A673 (cell line): ENCODE measurements around the gene MICAL3. TPM values are rescaled to one million over a fixed set of nuclear protein-coding genes. Genes with fewer than 3 reads are reported as not detected.

Experiments
- BruUV-seq: library from RNA; stranded (reverse); fragments of 400-500 nt; replicated peaks from 2 replicates; lab custom pipeline; 2021; lab: Mats Ljungman, UMichigan
- CTCF ChIA-PET: fragments of 300-600 bp; sonication (Branson Sonifier 250); formaldehyde crosslinking; loops from one replicate; lab custom pipeline; 2022; ENCODE audit warnings: antibody characterized with exemption; lab: Charles Lee
- POLR2A ChIA-PET: fragments of 300-600 bp; sonication (Branson Sonifier 250); formaldehyde crosslinking; loops from one replicate; lab custom pipeline; 2022; ENCODE audit warnings: antibody characterized with exemption; ENCODE audit not compliant: low non-redundant PET; lab: Charles Lee
- DNase-seq: peaks from one replicate; pipeline ENCODE4 v3.0.0-alpha.2; 2015; ENCODE audit warnings: low spot score
- H3K27ac ChIP-seq: fragments of 200-600 bp; sonication (generic); 2 replicates; pipeline ENCODE4 v1.5.1; 2016; ENCODE audit warnings: mixed run types, low read depth, mild to moderate bottlenecking, mixed read lengths, antibody characterized with exemption, low read length; ENCODE audit not compliant: poor library complexity, severe bottlenecking
- H3K27me3 ChIP-seq: fragments of 200-600 bp; sonication (generic); replicated peaks from 2 replicates; pipeline ENCODE4 v1.6.1; 2017; ENCODE audit warnings: mixed run types, low read depth, mild to moderate bottlenecking, mixed read lengths, antibody characterized with exemption, low read length; ENCODE audit not compliant: insufficient read depth, poor library complexity
- H3K36me3 ChIP-seq: fragments of 200-600 bp; sonication (generic); 2 replicates; pipeline ENCODE4 v1.6.1; 2016; ENCODE audit warnings: mixed run types, mild to moderate bottlenecking, mixed read lengths, antibody characterized with exemption, low read length; ENCODE audit not compliant: insufficient read depth, poor library complexity, severe bottlenecking
- H3K4me1 ChIP-seq: fragments of 200-600 bp; sonication (generic); 2 replicates; pipeline ENCODE4 v1.6.1; 2017; ENCODE audit warnings: mixed run types, mild to moderate bottlenecking, mixed read lengths, antibody characterized with exemption, low read length; ENCODE audit not compliant: insufficient read depth, poor library complexity, severe bottlenecking
- H3K4me3 ChIP-seq: fragments of 200-600 bp; sonication (generic); 2 replicates; pipeline ENCODE4 v1.5.1; 2016; ENCODE audit warnings: low read depth, mixed run types, mild to moderate bottlenecking, mixed read lengths, low read length; ENCODE audit not compliant: poor library complexity, severe bottlenecking
- H3K9me3 ChIP-seq: fragments of 200-600 bp; sonication (generic); 2 replicates; pipeline ENCODE4 v1.6.1; 2016; ENCODE audit warnings: mixed run types, low read depth, mild to moderate bottlenecking, mixed read lengths, antibody characterized with exemption, low read length; ENCODE audit not compliant: poor library complexity, severe bottlenecking
- EZH2 ChIP-seq: fragments of 200-600 bp; sonication (generic); IDR thresholded peaks from 2 replicates; pipeline ENCODE4 v1.6.1; 2017; ENCODE audit warnings: borderline replicate concordance, low read depth, mild to moderate bottlenecking, mixed read lengths, antibody characterized with exemption, low read length; ENCODE audit not compliant: poor library complexity, severe bottlenecking
- intact Hi-C: fragments of 100-400 bp; cut with micrococcal nuclease; formaldehyde crosslinking; loops from one replicate; pipeline ENCODE4 v1.10.0; 2022; ENCODE audit not compliant: unreplicated experiment
- total RNA-seq: library from RNA; stranded (reverse); gene quantifications from 2 replicates; pipeline ENCODE4 v1.2.3, GENCODE V29; 2021
- TF ChIP-seq, protein P1 (sequence below): fragments of 300-800, 200-600 bp; sonication (generic); conservative IDR thresholded peaks from 2 replicates; pipeline ENCODE4 v1.5.1; 2017; ENCODE audit warnings: low read depth, mild to moderate bottlenecking, antibody characterized with exemption, low read length, moderate library complexity, mixed read lengths

Gene MICAL3
- total RNA-seq, 1 experiment from 2014 or later, result 63.6 TPM

DNA sequence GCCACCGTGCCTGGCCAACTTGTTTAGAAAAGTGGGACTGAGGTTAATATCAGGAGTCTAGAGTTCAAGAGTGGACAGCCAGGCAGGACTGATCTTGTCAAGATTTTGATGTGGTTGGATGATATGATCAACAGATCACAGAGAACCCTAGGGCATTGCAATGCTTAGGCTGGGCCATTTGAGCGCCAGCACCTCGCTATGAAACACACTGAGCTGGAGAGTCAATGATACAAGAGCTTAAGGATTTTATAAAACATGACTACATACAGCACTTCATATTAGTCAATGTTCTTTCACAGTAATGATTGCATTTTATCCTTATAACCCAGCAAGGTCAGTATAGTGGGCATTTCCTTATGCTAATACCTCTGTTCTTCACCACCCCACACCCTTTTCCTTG is 38.1 kb upstream of the MICAL3 start:
- intact Hi-C loops, result loop anchor here (5.0 kb wide), 1 partner anchor 40 kb away; the partner anchor contains the start of gene MICAL3
- no peaks in the 10 kb centered on the region for H3K9me3 ChIP-seq
- CTCF ChIA-PET, result interaction anchor here (1.7 kb wide), 1 partner anchor 13 kb away, joined by 6 read pairs; no protein-coding TSS in a partner anchor
- no TSS peak for BruUV-seq
- H3K27me3 ChIP-seq, result no peaks in the 10 kb centered on the region
- H3K4me1 ChIP-seq, result peaks cover 9% of the 10 kb centered on the region
- DNase-seq, result no peak
- TF ChIP-seq, protein P1, sequence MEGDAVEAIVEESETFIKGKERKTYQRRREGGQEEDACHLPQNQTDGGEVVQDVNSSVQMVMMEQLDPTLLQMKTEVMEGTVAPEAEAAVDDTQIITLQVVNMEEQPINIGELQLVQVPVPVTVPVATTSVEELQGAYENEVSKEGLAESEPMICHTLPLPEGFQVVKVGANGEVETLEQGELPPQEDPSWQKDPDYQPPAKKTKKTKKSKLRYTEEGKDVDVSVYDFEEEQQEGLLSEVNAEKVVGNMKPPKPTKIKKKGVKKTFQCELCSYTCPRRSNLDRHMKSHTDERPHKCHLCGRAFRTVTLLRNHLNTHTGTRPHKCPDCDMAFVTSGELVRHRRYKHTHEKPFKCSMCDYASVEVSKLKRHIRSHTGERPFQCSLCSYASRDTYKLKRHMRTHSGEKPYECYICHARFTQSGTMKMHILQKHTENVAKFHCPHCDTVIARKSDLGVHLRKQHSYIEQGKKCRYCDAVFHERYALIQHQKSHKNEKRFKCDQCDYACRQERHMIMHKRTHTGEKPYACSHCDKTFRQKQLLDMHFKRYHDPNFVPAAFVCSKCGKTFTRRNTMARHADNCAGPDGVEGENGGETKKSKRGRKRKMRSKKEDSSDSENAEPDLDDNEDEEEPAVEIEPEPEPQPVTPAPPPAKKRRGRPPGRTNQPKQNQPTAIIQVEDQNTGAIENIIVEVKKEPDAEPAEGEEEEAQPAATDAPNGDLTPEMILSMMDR, result no peak
- no peak for TF ChIP-seq EZH2
- H3K36me3 ChIP-seq, result no peaks in the 10 kb centered on the region
- POLR2A ChIA-PET, result no interaction called here
- peak overlapping the region; percentile 55 for H3K27ac ChIP-seq
- H3K4me3 ChIP-seq, result no peak overlapping the region

DNA sequence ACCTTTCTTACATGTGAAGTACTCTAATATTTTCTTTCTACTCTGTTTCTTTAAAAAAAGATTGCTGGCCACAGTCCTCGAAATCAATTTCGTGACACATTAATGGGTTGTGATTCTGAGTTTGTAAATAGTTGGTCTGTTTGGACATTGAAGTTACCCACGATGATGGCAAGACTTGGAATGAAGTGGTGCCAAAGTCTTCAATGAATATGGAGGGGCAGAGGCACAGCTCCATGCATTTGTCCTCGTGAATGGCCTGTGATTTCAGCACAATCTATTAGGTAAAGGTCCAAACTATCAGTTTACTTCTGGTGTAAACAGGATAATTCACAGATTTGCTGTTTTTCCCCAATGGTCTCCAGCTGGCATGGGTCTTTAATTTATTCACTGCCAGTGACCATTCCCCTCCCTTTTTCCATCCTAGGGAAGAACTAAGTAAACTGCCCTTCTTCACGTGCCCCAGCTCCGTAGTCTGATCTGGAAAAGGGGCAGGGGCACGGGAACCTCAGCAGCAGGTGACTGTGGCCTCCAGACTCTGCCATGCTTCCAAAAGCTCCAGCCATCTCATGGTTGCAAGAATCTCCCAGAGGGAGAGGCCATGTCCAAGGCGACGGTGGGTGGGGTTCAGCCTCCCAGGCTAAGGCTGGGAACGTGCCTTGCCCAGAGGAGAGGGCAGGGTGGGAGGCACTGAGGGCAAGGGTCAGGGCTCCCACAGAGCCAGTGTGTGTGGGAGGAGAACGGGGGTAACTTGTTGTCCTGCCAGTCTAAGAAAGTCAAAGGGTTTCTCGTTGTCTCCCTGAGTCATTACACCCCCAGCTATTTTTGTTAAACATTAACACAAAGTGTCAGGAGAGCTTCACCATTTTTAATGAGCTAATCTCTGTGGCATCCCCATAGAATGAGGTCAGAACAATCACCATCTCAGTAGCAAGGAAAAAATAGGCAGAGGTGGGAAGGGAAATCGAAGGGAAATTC is 36.6 kb upstream of the MICAL3 start:
- Histone ChIP-seq H3K9me3 (no peaks in the 10 kb centered on the region), H3K27me3 (no peaks in the 10 kb centered on the region), H3K36me3 (no peaks in the 10 kb centered on the region), H3K4me1 (peaks cover 9% of the 10 kb centered on the region), H3K4me3 (no peak overlapping the region), H3K27ac (no peak overlapping the region)
- TF ChIP-seq, protein P1, result no peak
- no peak for TF ChIP-seq EZH2
- intact Hi-C loops, result loop anchor here (5.0 kb wide), 1 partner anchor 39 kb away; the partner anchor contains the start of gene MICAL3
- POLR2A ChIA-PET, result no interaction called here
- CTCF ChIA-PET, result no interaction called here
- DNase-seq, result no peak
- no TSS peak for BruUV-seq

DNA sequence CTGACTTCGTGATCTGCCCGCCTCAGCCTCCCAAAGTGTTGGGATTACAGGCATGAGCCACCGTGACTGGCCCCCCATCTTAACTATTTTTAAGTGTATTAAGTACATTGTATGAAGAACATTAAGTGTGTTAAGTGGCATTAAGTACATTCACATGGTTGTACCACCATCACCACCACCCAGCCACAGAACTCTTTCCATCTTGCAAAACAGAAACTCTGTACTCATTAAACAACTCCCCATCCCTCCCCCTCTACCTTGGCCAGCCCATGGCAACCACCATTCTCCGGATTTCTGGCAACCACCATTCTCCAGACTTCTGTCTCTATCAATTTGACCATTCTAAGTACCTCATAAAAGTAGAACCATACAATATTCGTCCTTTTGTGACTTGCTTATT is 35.6 kb upstream of the MICAL3 start:
- Histone ChIP-seq H3K4me3 (no peak overlapping the region), H3K36me3 (no peaks in the 10 kb centered on the region), H3K27me3 (no peaks in the 10 kb centered on the region), H3K27ac (no peak overlapping the region), H3K4me1 (peaks cover 9% of the 10 kb centered on the region), H3K9me3 (no peaks in the 10 kb centered on the region)
- no peak for TF ChIP-seq EZH2
- TF ChIP-seq, protein P1, result no peak
- POLR2A ChIA-PET, result no interaction called here
- no TSS peak for BruUV-seq
- CTCF ChIA-PET, result no interaction called here
- intact Hi-C loops, result loop anchor here (5.0 kb wide), 1 partner anchor 38 kb away; the partner anchor contains the start of gene MICAL3
- DNase-seq, result no peak
